ENCODE data around the gene ARL13B.

Gene ARL13B

DNA sequence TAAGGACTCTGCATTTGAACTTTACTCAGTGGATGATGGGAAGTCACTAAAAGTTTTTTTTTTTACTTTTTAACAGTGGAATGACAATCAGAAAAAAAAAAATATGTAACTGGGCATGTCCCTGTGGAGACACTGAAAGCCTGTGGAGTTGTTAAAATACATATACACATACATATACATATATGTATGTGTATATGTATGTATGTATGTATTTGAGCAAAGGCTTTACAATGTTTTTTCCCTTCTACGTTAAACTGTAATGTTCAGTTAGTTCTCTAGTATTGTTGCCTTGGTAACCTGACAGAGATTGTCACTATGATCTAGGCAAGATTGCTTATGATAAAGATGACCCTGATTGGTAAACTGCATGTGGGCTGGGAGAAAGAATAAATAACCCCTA, 113.2 kb downstream of the ARL13B start:
- no peak overlapping the region for H3K27ac Mint-ChIP-seq
- no peaks in the 10 kb centered on the region for H3K27me3 Mint-ChIP-seq
- H3K4me3 Mint-ChIP-seq, result no peak overlapping the region
- H3K9me3 Mint-ChIP-seq, result no peaks in the 10 kb centered on the region
- no peaks in the 10 kb centered on the region for H3K4me1 Mint-ChIP-seq (ENCODE audit: low read depth)
- H3K36me3 Mint-ChIP-seq (ENCODE audit: low read depth), result peaks cover 72% of the 10 kb centered on the region

DNA sequence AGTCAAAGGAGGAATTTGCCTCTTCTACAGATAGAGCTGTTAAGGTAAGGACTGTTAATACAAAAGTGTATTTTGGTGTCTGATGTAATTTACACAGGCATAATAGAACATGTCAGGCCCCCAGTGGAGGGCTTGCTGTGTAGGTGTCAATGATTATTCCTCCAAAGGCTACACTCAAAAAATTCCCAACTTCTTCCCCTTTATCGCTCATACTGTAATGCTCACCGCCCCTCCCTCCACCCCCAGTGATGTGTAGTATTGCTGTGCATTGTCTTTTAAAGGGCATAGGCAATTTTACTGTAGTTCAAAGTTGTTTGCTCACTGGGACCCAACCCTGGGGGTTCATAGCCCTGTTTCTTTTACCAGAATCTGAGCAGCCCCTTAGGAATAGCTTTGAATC, 115.2 kb downstream of the ARL13B start:
- Mint-ChIP-seq H3K4me1 (ENCODE audit: low read depth) (no peaks in the 10 kb centered on the region), H3K4me3 (no peak overlapping the region), H3K27ac (no peak overlapping the region), H3K9me3 (no peaks in the 10 kb centered on the region), H3K27me3 (no peaks in the 10 kb centered on the region), H3K36me3 (ENCODE audit: low read depth) (peaks cover 72% of the 10 kb centered on the region)

DNA sequence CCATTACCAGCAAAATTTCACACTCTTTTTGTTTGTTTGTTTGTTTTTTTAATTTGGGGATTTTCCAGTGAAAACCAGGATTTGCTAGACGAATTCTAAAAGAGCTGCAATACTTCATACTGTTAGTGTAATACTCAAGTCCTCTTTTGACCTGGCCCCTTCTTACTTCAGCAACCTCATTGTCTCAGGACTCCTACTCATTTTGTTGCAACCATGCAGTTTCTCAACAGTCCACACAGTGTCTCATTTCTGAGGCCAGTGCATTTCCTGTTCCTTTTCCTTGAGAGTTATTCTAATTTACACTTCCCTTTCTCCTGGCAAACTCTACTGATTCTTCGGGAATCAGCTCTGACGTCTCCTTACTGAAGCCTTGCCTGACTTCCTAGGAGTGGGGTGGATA, 118.5 kb downstream of the ARL13B start:
- Mint-ChIP-seq H3K4me3 (no peak overlapping the region), H3K27ac (no peak overlapping the region), H3K27me3 (no peaks in the 10 kb centered on the region), H3K36me3 (ENCODE audit: low read depth) (peaks cover 64% of the 10 kb centered on the region), H3K4me1 (ENCODE audit: low read depth) (no peaks in the 10 kb centered on the region), H3K9me3 (no peaks in the 10 kb centered on the region)

DNA sequence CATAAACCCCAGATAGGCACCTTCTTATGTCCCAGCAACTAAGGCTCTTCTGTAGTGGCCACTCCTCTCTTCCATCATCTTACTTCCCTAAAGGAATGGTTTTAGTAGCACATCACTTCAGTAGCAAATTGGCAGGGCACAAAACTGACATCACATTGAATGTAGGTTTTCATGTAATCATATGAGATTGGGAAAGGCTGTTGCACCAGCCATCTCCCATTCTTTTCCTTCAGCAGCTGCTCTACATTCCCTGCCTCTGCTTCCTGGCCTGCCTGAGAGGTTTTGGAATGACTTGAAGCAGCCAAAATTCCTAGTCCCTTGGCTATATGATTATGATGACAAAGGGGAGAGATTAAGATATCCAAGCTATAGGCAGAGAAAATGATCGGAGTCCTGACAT, 119.4 kb downstream of the ARL13B start:
- Mint-ChIP-seq H3K4me1 (ENCODE audit: low read depth) (no peaks in the 10 kb centered on the region), H3K9me3 (no peaks in the 10 kb centered on the region), H3K36me3 (ENCODE audit: low read depth) (peaks cover 61% of the 10 kb centered on the region), H3K4me3 (no peak overlapping the region), H3K27me3 (no peaks in the 10 kb centered on the region), H3K27ac (no peak overlapping the region)

DNA sequence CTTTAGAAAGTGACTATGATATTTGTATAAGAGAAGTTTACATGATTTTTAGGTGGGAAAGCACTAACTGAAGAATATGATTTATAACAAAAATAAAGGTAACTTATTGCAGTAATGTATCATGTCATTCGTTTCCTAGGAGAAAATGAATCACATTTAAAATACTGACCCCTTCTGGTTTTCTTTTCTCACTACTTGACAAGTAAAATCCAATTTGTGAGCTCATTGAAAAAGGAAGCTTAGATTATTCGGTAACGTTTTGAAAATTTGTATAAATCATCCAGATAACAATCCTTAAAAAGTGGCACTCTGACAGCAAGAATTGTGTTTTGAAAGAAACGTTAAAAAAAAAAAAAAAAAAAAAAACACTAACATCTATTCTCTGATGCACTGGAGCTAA, 121.9 kb downstream of the ARL13B start:
- Mint-ChIP-seq H3K27me3 (no peaks in the 10 kb centered on the region), H3K36me3 (ENCODE audit: low read depth) (peaks cover 52% of the 10 kb centered on the region), H3K4me3 (no peak overlapping the region), H3K4me1 (ENCODE audit: low read depth) (no peaks in the 10 kb centered on the region), H3K9me3 (no peaks in the 10 kb centered on the region), H3K27ac (no peak overlapping the region)
